Measurements from ENCODE around the gene SBK3.
"Not testable (repeated sequence)": the region's sequence is repeated elsewhere in the genome, so short reads cannot be mapped to it uniquely, and the experiment has no call there.

The SBK3 gene

GRCh38 chr19:55583897-55584296 is 38.6 kb upstream of the SBK3 start:
- H3K27me3 ChIP-seq (ENCODE audit: insufficient read depth, low read length, poor library complexity); DNase-seq; H3K4me1 ChIP-seq (ENCODE audit: control insufficient read depth, low read depth, low read length); H3K79me2 ChIP-seq (ENCODE audit: control insufficient read depth, insufficient read depth, low read length); H3K36me3 ChIP-seq (ENCODE audit: control insufficient read depth, insufficient read depth, low read length); H2BK15ac ChIP-seq (replicated peaks; ENCODE audit: low read depth); H3K4me2 ChIP-seq (ENCODE audit: low read length); H3K27ac ChIP-seq (ENCODE audit: low read depth, low read length); H2BK120ac ChIP-seq (ENCODE audit: low read depth, low read length); H3K79me1 ChIP-seq (ENCODE audit: low read length); H3K4ac ChIP-seq (ENCODE audit: low read depth, low read length); H3K23ac ChIP-seq (ENCODE audit: low read length); H4K8ac ChIP-seq (ENCODE audit: low read depth, low read length); H3K56ac ChIP-seq (ENCODE audit: low read length); H3K9ac ChIP-seq (ENCODE audit: low read length); H4K5ac ChIP-seq (ENCODE audit: low read length); H3K18ac ChIP-seq (ENCODE audit: low read length); H2AK5ac ChIP-seq (ENCODE audit: low read length); H3K4me3 ChIP-seq (ENCODE audit: low read length); H2BK5ac ChIP-seq (ENCODE audit: low read length): not testable (repeated sequence)
- no CpG with 5 or more reads among the region's 8 CpGs for WGBS (ENCODE audit: extremely low coverage, insufficient coverage, low lambda C conversion rate)

- H3K4me1 ChIP-seq (ENCODE audit: control insufficient read depth, low read depth, low read length); H3K23ac ChIP-seq (ENCODE audit: low read length); H3K36me3 ChIP-seq (ENCODE audit: control insufficient read depth, insufficient read depth, low read length); H2BK5ac ChIP-seq (ENCODE audit: low read length); H3K79me2 ChIP-seq (ENCODE audit: control insufficient read depth, insufficient read depth, low read length); H3K4me3 ChIP-seq (ENCODE audit: low read length); H3K9ac ChIP-seq (ENCODE audit: low read length); H4K8ac ChIP-seq (ENCODE audit: low read depth, low read length); H4K5ac ChIP-seq (ENCODE audit: low read length); H3K18ac ChIP-seq (ENCODE audit: low read length); H2BK120ac ChIP-seq (ENCODE audit: low read depth, low read length); H2BK15ac ChIP-seq (replicated peaks; ENCODE audit: low read depth); H3K27ac ChIP-seq (ENCODE audit: low read depth, low read length); H2AK5ac ChIP-seq (ENCODE audit: low read length); H3K4me2 ChIP-seq (ENCODE audit: low read length); H3K79me1 ChIP-seq (ENCODE audit: low read length); H3K4ac ChIP-seq (ENCODE audit: low read depth, low read length); H3K27me3 ChIP-seq (ENCODE audit: insufficient read depth, low read length, poor library complexity); H3K56ac ChIP-seq (ENCODE audit: low read length); DNase-seq: not testable (repeated sequence)
- WGBS (ENCODE audit: extremely low coverage, insufficient coverage, low lambda C conversion rate), result no CpG with 5 or more reads among the region's 4 CpGs
Observed at GRCh38 chr19:55582284-55582683, 36.9 kb upstream of the SBK3 start.

GRCh38 chr19:55581823-55582223 is 36.5 kb upstream of the SBK3 start:
- Histone ChIP-seq H3K18ac (ENCODE audit: low read length) (no peak overlapping the region), H3K23ac (ENCODE audit: low read length) (no peak overlapping the region), H3K36me3 (ENCODE audit: control insufficient read depth, insufficient read depth, low read length) (peaks cover 6% of the 10 kb centered on the region), H3K56ac (ENCODE audit: low read length) (no peak overlapping the region), H4K5ac (ENCODE audit: low read length) (no peak overlapping the region), H3K4me3 (ENCODE audit: low read length) (no peak overlapping the region), H2BK120ac (ENCODE audit: low read depth, low read length) (no peak overlapping the region), H3K79me1 (ENCODE audit: low read length) (peaks cover 4% of the 10 kb centered on the region), H3K9ac (ENCODE audit: low read length) (no peak overlapping the region), H4K8ac (ENCODE audit: low read depth, low read length) (no peak overlapping the region), H3K4me1 (ENCODE audit: control insufficient read depth, low read depth, low read length) (no peaks in the 10 kb centered on the region), H2AK5ac (ENCODE audit: low read length) (no peak overlapping the region), H3K27ac (ENCODE audit: low read depth, low read length) (no peak overlapping the region), H2BK5ac (ENCODE audit: low read length) (no peak overlapping the region), H3K27me3 (ENCODE audit: insufficient read depth, low read length, poor library complexity) (no peaks in the 10 kb centered on the region), H3K4me2 (ENCODE audit: low read length) (no peak overlapping the region), H3K79me2 (ENCODE audit: control insufficient read depth, insufficient read depth, low read length) (peaks cover 8% of the 10 kb centered on the region), H3K4ac (ENCODE audit: low read depth, low read length) (no peak overlapping the region), H2BK15ac (replicated peaks; ENCODE audit: low read depth) (no peak overlapping the region)
- WGBS (ENCODE audit: extremely low coverage, insufficient coverage, low lambda C conversion rate), result no CpG with 5 or more reads among the region's 6 CpGs
- peak; percentile 23 for DNase-seq

GRCh38 chr19:55581145-55581822 is 35.9 kb upstream of the SBK3 start:
- Histone ChIP-seq H3K4me1 (ENCODE audit: control insufficient read depth, low read depth, low read length) (no peaks in the 10 kb centered on the region), H3K23ac (ENCODE audit: low read length) (no peak overlapping the region), H3K4me3 (ENCODE audit: low read length) (no peak overlapping the region), H3K79me1 (ENCODE audit: low read length) (peaks cover 4% of the 10 kb centered on the region), H3K18ac (ENCODE audit: low read length) (no peak overlapping the region), H2BK120ac (ENCODE audit: low read depth, low read length) (no peak overlapping the region), H3K36me3 (ENCODE audit: control insufficient read depth, insufficient read depth, low read length) (peaks cover 7% of the 10 kb centered on the region), H3K9ac (ENCODE audit: low read length) (peak overlapping the region; percentile 53), H3K56ac (ENCODE audit: low read length) (peak overlapping the region; percentile 72), H3K27ac (ENCODE audit: low read depth, low read length) (no peak overlapping the region), H3K4ac (ENCODE audit: low read depth, low read length) (no peak overlapping the region), H4K5ac (ENCODE audit: low read length) (no peak overlapping the region), H2BK5ac (ENCODE audit: low read length) (no peak overlapping the region), H4K8ac (ENCODE audit: low read depth, low read length) (peak overlapping the region; percentile 100), H3K27me3 (ENCODE audit: insufficient read depth, low read length, poor library complexity) (no peaks in the 10 kb centered on the region), H3K79me2 (ENCODE audit: control insufficient read depth, insufficient read depth, low read length) (peaks cover 8% of the 10 kb centered on the region), H2AK5ac (ENCODE audit: low read length) (no peak overlapping the region), H2BK15ac (replicated peaks; ENCODE audit: low read depth) (no peak overlapping the region), H3K4me2 (ENCODE audit: low read length) (peak overlapping the region; percentile 17)
- peak; percentile 56 for DNase-seq
- no CpG with 5 or more reads among the region's 12 CpGs for WGBS (ENCODE audit: extremely low coverage, insufficient coverage, low lambda C conversion rate)

GRCh38 chr19:55580628-55581144 is 35.3 kb upstream of the SBK3 start, which contains the start of gene ZNF579:
Gene ZNF579 (minus strand): TSS chr19:55580848. CDS start chr19:55579639, 1,209 bp downstream.
- Histone ChIP-seq H3K4me2 (ENCODE audit: low read length) (peak within 1 kb of the TSS; percentile 72), H2BK15ac (replicated peaks; ENCODE audit: low read depth) (no peak within 1 kb of the TSS), H3K79me1 (ENCODE audit: low read length) (peaks cover 4% of the 10 kb centered on the region), H2AK5ac (ENCODE audit: low read length) (no peak within 1 kb of the TSS), H3K56ac (ENCODE audit: low read length) (peak within 1 kb of the TSS; percentile 90), H3K4me1 (ENCODE audit: control insufficient read depth, low read depth, low read length) (no peaks in the 10 kb centered on the region), H4K8ac (ENCODE audit: low read depth, low read length) (peak within 1 kb of the TSS; percentile 100), H2BK120ac (ENCODE audit: low read depth, low read length) (peak within 1 kb of the TSS; percentile 39), H3K18ac (ENCODE audit: low read length) (peak within 1 kb of the TSS; percentile 99), H3K4ac (ENCODE audit: low read depth, low read length) (peak within 1 kb of the TSS; percentile 95), H3K4me3 (ENCODE audit: low read length) (peak within 1 kb of the TSS; percentile 85), H3K23ac (ENCODE audit: low read length) (no peak within 1 kb of the TSS), H3K9ac (ENCODE audit: low read length) (peak within 1 kb of the TSS; percentile 82), H3K27ac (ENCODE audit: low read depth, low read length) (peak within 1 kb of the TSS; percentile 10), H4K5ac (ENCODE audit: low read length) (no peak within 1 kb of the TSS), H3K27me3 (ENCODE audit: insufficient read depth, low read length, poor library complexity) (no peaks in the 10 kb centered on the region), H2BK5ac (ENCODE audit: low read length) (peak within 1 kb of the TSS; percentile 63), H3K36me3 (ENCODE audit: control insufficient read depth, insufficient read depth, low read length) (peaks cover 7% of the 10 kb centered on the region), H3K79me2 (ENCODE audit: control insufficient read depth, insufficient read depth, low read length) (peaks cover 8% of the 10 kb centered on the region)
- peak; percentile 92 for DNase-seq
- WGBS (ENCODE audit: extremely low coverage, insufficient coverage, low lambda C conversion rate), result no CpG with 5 or more reads among the region's 24 CpGs
